GM18520 (cell line): Measurements from ENCODE around the gene ATP11A.
"Not testable (repeated sequence)": the region's sequence is repeated elsewhere in the genome, so short reads cannot be mapped to it uniquely, and the experiment has no call there.

Experiments used
- ATAC-seq: cut with Tn5 transposase; IDR thresholded peaks from one replicate; pipeline ENCODE4 v1.9.1; 2021; ENCODE audit not compliant: unreplicated experiment

The ATP11A gene

DNA sequence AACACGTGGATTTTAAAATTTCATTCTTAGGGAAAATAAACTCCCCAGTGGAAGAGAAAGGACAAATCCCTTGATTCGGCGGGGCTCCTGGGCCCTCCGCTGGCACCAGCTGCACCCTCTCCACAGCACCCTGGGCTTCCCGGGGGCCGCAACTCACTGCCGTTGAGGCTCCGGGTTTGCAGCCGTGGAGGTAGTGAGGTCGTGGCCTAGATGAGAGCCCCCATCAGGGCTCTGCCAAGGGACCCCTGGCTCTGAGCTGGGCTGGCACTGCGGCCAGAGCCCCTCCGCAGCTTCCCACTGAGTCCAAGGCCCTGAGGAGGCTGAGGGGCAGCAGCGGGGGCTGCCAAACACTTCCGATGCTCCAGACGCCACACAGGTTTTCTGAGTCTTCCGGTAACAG, 145.5 kb downstream of the ATP11A start:
- ATAC-seq, result no peak

DNA sequence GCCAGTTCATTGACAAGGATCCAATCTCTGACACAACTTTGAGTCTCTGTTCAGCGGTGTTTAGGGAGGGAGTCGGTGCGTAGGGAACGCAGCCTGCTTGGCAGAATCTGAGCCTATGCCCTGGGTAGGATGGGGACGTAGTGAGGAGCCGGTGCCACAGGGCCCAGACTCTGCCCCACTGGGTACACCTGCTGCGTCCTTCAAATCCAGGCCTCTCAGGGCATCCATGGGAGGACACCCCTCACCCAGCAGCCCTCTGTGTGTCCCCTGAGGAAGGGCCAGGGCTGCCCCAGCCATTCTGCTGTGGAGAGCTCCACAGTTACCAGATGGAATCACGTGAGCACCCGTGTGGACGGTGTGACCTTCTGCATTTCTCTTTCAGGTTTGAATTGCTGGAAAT, 146.0 kb downstream of the ATP11A start:
- no peak for ATAC-seq

DNA sequence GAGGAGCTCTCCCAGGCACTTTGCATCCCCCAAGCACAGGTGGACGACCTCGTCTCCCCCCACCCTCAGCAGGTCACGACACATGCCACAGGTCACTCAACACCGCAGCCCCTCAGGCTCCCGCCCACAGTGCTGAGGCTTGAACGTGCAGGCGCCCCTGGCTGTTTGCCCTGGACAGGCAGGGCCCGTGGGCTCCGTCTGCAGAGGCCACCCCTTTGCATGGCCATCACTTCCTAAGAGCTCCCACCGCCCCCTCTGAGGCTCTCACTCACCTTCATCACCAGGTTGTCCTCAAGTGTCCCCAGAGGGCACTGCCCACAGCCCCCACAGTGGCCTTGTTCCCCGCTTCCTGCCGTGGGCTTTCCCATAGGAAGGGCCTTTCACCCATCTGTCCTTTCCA, 147.1 kb downstream of the ATP11A start:
- ATAC-seq, result no peak

DNA sequence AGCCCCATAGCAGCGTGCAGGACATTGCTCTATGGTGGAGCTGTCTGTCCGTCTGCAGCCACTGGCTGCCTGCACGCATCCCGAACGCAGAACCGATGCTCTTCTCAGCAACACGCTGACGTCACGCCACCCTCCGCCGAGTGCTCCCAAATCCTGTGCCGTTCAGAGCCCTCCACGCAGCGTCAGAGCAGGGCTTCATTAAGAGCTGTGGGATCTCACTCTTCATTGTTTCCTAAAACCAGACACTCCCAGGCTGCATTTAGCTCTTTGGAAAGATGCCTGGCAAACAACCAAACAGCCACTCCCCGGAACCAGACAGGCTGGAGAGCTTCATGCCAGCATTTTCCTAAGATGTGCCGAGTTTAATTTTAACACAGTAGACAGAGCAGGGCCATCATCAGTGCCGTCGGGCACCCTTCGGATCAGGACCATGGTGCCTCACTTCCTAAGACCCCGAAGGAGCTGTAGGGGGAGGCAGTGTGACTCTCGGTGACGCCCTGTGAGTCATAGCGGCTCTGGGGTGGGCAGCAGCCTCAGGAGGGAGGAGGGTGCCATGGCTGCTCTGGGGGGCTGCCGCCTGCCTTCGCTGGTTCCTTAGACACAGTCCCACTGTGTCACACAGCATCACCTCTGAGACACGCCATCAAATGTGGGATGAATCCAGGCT, 147.7 kb downstream of the ATP11A start:
- ATAC-seq, result no peak

DNA sequence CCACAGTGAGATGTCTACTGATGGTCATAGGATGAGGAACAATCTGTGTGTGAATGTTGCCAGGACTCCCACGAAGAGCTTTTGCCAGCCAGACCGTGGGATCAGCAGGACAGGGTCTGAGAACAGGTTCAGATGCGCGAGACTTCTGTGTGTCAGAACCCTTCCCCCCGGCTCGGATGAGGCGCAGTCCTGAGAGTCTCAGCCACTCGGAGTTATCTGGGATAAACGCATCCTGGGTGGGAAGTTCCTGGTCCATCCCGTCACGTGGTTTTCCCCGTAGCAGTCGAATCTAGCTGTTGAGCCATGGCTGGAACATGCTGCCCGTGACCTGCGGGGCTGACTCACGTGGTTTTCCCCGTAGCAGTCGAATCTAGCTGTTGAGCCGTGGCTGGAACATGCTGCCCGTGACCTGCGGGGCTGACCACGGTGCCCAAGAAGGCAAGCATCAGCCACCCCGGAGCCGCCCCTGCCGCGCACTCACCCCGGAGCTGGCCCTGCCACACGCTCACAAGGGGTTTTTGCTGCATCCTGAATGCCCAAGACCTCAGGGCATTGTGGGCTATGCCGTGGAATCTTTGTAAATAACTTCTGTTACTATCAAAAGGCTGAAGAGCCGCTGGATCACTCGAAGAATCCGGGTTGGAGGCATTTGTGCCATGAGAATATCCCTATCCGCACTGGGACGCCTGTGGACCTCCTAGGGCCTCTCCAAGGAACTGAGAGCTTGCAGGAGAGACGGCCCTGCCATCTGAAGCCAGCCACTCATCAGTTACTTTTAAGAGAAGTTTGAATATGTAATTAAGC, 148.4 kb downstream of the ATP11A start:
- no peak for ATAC-seq

DNA sequence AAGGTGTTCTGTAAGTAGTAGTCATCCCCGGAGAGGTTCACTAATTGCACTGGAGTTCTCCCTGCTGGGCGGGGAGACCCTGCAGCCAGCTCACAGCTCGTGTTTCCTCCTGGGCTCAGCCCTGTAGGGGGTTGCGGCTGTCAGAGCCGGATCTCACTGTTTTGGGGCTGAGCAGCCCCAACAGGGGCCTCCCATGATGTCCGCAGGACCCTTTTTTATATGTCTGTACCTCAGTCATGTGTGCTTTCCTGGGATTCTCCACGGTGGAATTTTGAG, 148.9 kb downstream of the ATP11A start:
- no peak for ATAC-seq

DNA sequence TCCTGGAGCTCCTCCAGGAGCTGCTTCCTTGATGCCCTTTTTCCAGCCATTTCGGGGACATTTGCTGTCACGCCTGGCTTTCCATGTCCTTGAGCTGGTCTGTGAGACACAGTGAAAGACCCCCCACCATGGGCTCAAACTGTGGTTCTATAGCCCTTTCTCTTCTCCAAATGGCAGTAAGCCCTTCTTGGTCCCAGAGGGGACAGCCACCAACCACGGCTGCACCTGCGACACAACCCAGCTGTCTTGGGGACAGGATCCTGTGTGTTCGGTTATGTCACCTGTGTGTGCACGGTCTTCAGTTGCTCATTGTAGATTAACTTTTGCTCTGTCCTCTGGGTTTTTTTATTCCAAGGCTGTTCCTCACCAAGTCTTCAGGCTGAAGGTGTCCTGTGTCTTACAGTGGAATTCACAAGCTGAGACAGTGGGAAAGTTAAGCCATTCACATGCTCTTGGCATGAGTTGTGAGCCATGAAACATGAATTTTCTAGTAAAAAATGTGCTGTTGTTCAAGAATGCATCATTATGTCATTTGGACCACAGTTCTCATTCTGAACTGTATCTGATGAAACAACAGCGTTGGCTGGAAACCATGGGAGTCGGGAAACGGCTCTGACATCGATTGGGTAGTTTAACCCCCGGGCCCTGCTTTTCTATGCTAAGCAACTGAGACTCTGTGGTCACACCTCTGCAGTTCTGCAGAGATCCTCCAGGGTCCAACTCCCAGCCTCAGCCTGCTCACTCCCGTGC, 149.7 kb downstream of the ATP11A start:
- ATAC-seq, result no peak

DNA sequence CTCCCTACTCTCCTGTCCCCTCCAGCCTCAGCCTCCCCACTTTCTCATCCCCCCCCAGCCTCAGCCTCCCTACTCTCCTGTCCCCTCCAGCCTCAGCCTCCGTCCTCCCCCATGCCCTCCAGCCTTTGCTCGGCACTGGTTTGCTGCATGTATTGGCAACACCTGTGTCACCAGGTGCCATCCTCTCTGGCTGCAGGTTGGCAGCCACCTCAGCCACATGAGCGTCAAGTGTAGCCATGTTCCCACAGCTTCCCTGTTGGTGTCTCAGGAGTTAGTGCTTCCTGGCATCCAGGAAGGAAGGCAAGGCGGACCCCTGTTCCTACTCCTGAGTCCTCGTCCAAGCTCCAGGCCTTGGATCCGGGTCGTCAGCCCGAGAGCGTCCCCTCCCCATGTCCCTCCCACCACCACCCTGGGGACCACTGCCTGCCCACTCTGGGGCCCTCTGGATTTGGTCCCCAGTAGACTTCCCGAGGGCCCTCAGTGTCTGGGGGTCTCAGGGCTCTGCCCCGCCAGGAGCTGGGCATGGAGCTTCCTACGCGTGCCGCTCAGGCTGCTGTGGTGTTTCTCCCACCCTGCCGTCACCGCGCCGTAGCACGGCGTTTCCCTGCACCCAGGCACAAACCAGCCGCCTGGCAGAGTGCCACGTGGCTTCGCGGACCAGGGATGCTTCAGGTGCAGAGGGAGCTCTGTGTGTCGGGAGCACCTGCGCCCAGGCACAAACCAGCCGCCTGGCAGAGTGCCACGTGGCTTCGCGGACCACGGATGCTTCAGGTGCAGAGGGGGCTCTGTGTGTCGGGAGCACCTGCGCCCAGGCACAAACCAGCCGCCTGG, 150.8 kb downstream of the ATP11A start:
- ATAC-seq, result no peak

DNA sequence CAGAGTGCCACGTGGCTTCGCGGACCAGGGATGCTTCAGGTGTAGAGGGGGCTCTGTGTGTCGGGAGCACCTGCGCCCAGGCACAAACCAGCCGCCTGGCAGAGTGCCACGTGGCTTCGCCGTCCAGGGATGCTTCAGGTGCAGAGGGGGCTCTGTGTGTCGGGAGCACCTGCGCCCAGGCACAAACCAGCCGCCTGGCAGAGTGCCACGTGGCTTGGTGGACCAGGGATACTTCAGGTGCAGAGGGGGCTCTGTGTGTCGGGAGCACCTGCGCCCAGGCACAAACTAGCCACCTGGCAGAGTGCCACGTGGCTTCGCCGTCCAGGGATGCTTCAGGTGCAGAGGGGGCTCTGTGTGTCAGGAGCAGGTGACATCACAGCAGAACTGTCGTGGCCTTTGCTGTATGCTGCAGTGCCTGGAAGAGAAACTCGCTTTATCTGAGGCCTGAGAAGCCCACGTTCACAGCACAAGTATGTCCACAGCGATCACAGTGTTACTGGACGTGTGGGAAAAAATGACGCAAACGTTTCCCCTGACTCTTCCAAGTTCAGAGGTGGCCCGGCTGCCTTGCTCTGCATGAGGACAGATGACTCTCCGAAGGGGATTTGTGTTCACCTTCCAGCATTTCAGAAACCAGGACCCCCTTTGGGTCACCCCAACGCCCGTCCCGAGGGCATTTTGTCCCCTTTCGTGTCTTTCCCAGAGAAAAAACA, 151.6 kb downstream of the ATP11A start:
- not testable (repeated sequence) for ATAC-seq

DNA sequence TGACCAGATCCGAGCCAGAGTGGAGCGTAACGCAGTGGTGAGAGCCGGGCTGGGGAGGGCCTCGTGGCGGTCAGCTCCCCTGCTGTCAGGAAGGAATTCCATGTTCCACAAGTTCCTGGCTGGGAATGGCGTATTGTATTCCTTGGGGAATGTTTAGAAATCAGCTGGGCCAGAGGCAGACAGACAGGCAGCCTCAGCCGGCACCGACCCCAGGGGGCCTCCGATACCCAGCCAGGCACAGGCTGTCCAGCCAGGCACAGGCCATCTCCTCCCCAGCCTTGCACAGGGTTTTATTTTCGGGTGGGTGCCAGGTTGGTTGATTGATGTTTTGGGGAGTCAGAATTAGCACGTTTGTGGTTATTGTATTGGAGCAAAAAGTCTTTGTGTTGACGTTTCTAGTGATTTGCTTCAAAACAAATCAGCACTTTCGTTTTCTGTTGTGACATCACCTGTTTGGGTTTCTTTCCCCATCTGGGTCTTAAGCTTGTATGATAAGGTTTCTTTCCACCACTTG, 152.6 kb downstream of the ATP11A start:
- ATAC-seq, result no peak

DNA sequence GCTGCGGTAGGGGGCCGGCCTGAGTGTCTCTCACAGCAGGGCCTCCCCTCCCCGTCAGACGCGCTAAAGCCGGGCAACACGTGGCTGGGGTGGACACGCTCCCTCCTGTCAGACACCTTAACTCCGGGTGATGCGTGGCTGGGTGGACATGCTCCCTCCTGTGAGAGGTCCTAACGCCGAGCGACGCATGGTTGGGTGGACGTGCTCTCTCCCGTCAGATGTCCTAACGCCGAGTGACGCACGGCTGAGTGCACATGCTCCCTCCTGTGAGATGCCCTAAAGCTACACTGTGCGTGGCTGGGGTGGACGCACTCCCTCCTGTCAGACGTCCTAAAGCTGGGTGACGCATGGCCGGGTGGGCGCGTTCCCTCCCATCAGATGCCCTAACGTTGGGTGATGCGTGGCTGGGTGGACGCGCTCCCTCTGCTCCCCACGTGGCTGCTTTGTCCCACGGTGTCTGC, 153.1 kb downstream of the ATP11A start:
- no peak for ATAC-seq

DNA sequence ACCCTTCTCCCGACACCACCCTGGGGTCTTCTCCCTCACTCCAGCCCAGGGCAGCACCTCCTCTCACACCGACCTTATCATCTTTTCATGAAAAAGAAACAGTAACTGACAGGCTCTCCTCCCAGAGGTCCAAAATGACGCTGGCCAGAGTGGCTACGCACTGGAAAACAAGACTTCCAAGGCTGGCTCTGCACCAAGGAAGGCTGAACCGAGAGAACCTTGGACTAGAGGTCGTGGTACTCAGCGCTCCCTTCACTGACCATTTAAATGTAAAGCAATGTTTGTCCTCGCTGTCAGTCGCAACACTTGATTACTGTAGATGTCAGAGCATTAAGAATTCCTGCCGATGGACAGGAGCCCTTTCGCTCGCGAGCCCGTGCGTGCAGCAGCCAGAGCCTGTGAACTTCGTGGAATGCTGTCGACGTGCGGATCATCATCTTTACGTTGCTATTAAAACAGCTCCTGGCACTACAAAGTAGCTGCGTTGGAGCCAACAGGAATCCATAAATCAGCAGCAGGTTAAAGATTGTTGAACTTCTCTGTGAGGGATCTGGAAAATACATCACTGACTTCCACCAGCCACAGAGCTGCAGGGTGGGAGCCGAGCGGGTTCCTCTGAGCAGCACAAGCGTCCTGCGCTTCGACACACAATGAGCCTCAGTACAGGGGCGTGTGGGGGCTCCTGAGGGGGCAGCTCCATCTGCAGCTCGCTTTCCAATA, 153.7 kb downstream of the ATP11A start:
- no peak for ATAC-seq

DNA sequence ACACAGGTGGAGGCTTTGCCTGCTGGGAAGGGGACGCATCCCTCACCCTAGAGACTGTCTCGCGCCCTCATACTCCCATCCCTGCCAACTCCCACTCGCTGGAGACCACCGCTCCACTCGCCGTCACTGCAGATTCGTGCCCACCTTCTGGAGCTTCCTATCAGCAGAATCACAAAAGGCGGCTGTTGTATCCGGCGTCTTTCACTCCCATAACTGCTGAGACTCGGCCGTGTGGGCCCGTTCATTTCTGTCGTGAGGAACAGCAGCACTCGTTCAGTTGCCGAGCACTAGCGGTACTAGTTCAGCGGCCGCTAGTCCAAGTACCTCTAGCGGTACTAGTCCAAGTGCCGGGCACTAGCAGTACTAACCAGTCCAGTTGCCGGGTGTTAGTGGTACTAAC, 154.6 kb downstream of the ATP11A start:
- ATAC-seq, result no peak

DNA sequence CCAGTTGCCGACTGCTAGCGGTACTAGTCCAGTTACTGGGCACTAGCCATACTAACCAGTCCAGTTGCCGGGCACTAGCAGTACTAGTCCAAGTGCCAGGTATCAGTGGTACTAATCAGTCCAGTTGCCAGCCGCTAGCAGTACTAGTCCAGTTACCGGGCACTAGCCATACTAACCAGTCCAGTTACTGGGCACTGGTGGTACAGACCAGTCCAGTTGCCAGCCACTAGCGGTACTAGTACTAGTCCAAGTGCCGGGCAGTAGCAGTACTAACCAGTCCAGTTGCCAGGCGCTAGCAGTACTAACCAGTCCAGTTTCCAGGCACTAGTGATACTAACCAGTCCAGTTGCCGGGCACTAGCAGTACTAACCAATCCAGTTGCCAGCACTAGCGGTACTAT, 155.0 kb downstream of the ATP11A start:
- no peak for ATAC-seq

DNA sequence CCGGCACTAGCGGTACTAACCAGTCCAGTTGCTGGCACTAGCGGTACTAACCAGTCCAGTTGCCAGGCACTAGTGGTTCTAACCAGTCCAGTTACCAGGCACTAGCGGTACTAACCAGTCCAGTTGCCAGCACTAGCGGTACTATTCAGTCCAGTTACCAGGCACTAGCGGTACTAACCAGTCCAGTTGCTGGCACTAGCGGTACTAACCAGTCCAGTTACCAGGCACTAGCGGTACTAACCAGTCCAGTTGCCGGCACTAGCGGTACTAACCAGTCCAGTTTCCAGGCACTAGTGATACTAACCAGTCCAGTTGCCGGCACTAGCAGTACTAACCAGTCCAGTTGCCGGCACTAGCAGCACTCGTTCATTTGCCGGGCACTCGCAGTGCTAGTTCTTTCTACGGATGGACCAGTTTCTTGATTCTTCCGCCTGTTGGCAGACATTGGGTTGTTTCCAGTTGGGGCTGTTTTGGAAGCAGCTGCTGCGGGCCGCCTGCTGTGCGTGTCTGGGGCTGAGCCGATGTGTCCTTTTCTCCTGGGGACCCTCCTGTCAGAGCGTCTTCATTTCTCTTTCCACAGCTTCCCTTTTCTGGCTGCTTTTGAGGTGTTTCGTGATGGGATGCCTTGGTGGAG, 155.8 kb downstream of the ATP11A start:
- ATAC-seq, result no peak

DNA sequence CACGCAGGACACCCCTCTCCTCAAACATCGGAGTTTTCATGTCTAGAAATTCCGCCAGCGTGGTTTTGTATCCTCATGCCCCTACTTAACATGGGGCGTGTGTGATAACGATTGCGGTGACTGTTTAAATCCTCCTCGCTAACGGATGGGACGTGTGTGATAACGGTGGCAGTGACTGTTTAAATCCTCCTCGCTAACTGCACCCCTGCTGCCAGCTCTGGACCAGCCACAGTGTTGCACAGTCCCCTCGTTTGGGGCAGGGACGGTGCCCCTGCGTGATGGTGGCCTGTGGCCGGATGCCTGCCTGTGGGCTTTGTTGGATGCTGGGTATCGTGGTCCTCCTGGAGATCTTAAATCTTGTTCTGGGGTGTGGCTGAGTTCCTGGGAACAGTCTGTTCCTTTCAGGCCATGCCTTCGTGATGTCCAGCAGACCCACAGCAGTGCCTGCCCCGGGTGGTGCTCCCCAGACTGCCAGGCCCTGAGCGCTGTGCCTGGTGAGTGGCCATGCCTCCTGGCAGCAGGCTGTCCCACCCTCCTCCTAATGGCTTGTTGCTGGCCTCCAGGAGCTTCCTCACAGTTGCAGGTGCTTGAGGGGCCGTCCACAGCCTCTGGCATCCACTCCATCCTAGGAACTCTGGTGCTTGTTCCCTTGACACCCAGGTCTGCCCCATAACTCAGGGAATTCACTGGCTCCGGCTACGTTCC, 156.7 kb downstream of the ATP11A start:
- no peak for ATAC-seq

DNA sequence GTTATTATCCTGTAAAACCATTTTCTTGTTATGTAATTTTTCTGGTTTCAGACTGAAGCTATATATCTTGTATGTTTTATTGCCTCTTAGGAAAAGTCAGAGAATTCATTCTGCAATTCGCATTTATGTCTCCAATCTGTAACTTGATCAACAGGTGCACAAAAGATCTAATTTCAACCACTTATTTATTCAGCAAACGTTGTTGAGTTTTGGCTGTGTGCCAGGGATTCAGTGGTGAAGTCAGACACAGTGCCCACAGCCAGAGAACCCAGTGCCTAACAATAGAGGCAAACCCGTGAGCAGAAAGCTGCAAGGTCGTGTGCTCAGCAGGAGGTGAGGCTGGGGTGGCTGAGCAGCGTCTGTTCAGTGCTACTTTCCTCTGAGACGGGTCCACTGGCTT, 159.7 kb downstream of the ATP11A start:
- ATAC-seq, result no peak

DNA sequence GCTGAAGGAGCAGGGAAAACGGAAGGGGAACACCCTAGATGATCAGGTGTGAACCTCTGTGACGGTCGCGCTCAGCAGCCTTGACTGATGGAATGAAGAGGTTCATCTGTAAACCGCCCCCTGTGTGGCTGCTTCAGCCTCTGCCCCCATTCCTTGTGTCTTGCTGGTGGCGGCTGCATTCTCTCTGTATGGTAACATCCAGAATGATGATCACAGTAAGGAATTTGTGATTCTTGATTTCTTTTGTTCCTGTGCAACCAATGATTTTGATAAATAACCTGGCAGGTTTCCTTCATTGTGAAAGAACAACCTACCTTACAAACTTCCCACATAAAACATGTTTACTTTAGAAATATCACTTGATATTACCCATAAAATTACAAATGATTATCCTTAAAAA, 160.4 kb downstream of the ATP11A start:
- ATAC-seq, result no peak
